Measurements from ENCODE around the gene PLCD1. TPM values are rescaled to one million over a fixed set of nuclear protein-coding genes. Genes with fewer than 3 reads are reported as not detected.

PLCD1 gene
- total RNA-seq, 1 donor from 2014 or later, result 68.5 TPM

DNA sequence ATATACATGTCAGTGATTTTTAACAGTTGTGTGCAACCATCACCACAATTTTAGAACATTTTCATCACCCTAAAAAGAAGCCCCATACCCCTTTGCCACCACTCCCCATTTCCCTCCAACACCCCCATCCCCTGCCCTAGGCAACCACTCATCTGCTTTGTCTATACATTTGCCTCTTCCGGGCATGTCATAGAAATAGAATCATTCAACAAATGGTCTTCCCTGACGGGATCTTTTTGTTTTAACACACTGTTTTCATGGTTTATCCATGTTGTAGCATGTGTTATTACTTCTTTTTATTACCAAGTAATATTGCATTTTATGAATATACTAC, 34.8 kb downstream of the PLCD1 start:
- TF ChIP-seq POLR2AphosphoS5 (IDR thresholded peaks at IDR 0.05; ENCODE audit: insufficient read depth in 1 of 2, low read depth in 1 of 2), result no peak
- no peak for TF ChIP-seq POLR2A (IDR thresholded peaks at IDR 0.05)
- TF ChIP-seq, protein P1, sequence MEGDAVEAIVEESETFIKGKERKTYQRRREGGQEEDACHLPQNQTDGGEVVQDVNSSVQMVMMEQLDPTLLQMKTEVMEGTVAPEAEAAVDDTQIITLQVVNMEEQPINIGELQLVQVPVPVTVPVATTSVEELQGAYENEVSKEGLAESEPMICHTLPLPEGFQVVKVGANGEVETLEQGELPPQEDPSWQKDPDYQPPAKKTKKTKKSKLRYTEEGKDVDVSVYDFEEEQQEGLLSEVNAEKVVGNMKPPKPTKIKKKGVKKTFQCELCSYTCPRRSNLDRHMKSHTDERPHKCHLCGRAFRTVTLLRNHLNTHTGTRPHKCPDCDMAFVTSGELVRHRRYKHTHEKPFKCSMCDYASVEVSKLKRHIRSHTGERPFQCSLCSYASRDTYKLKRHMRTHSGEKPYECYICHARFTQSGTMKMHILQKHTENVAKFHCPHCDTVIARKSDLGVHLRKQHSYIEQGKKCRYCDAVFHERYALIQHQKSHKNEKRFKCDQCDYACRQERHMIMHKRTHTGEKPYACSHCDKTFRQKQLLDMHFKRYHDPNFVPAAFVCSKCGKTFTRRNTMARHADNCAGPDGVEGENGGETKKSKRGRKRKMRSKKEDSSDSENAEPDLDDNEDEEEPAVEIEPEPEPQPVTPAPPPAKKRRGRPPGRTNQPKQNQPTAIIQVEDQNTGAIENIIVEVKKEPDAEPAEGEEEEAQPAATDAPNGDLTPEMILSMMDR (IDR thresholded peaks at IDR 0.05), result no peak
- no peaks in the 10 kb centered on the region for H3K27me3 ChIP-seq
- no peaks in the 10 kb centered on the region for H3K9me3 ChIP-seq
- peak overlapping the region; percentile 86 for H3K27ac ChIP-seq
- peak overlapping the region; percentile 62 to 69 for H3K4me3 ChIP-seq
- H3K4me1 ChIP-seq, result peaks cover 39% of the 10 kb centered on the region
- no peak for DNase-seq (ENCODE audit: extremely low spot score in 2 of 2)
- H3K36me3 ChIP-seq, result no peaks in the 10 kb centered on the region
- intact Hi-C loops (cut with DNase I), result no loop called here

DNA sequence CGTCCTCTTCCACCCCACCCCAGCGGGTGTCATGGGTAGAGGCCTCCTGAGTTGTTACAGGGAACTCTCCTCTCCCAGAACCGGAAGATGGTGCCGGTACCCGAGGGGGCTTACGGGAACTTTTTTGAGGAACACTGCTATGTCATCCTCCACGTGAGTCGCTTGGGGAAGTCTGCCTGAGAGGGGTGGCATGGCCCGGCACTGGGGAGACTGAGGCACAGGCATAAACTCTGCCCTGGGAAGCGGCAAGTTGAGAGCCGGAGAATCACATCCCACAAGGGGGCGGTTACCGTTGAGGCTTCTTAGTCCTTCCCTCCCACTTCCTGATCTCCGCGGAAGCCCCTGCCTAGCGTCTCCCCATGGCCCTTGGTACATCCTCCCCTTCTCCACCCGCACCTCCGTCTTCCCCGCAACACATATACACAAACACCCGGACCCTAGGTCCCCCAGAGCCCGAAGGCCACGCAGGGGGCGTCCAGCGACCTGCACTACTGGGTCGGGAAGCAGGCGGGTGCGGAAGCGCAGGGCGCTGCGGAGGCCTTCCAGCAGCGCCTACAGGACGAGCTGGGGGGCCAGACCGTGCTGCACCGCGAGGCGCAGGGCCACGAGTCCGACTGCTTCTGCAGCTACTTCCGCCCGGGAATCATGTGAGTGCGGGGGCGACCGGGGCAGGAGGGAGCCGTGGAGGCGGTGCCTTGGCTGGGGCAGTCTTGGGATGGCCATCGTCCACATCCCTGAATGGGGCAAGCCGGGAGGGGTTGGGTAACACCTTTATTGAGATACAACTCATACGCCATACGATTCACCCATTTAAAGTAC, 35.4 kb downstream of the PLCD1 start:
- Histone ChIP-seq H3K27ac (peak overlapping the region; percentile 86), H3K4me3 (peak overlapping the region; percentile 62 to 69), H3K36me3 (no peaks in the 10 kb centered on the region), H3K4me1 (peaks cover 39% of the 10 kb centered on the region), H3K9me3 (no peaks in the 10 kb centered on the region), H3K27me3 (no peaks in the 10 kb centered on the region)
- no peak for DNase-seq (ENCODE audit: extremely low spot score in 2 of 2)
- intact Hi-C loops (cut with DNase I), result no loop called here
- TF ChIP-seq, protein P1 (IDR thresholded peaks at IDR 0.05), result no peak
- TF ChIP-seq POLR2A (IDR thresholded peaks at IDR 0.05) (peak in 1 of 2 donors; percentile 43), POLR2AphosphoS5 (IDR thresholded peaks at IDR 0.05; ENCODE audit: insufficient read depth in 1 of 2, low read depth in 1 of 2) (peak; percentile 53 to 93)

DNA sequence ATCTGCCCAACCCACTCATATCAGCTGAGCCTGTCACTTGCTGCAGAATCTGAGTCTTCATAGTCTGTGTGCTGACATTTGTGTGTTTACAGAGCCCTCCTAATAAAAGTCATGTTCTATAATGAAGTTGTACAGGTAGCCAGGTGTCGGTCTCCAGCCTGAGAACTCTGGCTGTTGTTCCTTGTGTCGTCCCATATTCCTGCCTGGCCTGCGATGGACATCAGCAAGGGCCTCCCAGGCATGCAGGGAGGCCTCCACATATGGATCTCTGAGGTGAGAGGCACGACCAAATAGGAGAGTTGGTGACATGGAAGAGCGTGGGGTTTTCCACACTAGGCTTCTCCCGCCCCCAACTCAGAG, 36.0 kb downstream of the PLCD1 start:
- Histone ChIP-seq H3K27ac (peak overlapping the region; percentile 86), H3K4me1 (peaks cover 36% of the 10 kb centered on the region), H3K4me3 (peak overlapping the region; percentile 62 to 69), H3K36me3 (no peaks in the 10 kb centered on the region), H3K9me3 (no peaks in the 10 kb centered on the region), H3K27me3 (no peaks in the 10 kb centered on the region)
- intact Hi-C loops (cut with DNase I), result no loop called here
- TF ChIP-seq POLR2AphosphoS5 (IDR thresholded peaks at IDR 0.05; ENCODE audit: insufficient read depth in 1 of 2, low read depth in 1 of 2) (no peak), POLR2A (IDR thresholded peaks at IDR 0.05) (no peak)
- TF ChIP-seq, protein P1 (IDR thresholded peaks at IDR 0.05), result no peak
- no peak for DNase-seq (ENCODE audit: extremely low spot score in 2 of 2)

DNA sequence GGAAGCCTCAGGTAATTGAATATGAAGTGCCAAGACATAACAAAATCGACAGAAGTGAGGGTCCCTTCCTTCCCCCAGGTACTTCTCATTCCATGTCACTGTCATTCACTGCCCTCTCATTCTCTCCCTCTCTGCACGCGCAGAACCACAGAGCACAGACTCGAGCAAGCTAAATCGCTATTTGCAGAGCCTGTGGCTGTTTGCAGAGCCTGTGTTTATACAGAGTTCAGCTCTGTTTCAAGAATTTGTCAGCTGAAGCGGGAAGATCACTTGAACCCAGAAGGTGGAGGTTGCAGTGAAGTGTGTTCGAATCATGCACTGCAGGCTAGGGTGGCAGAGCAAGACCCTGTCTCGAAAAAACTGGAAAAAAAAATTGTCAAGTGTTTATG, 36.4 kb downstream of the PLCD1 start:
- H3K9me3 ChIP-seq, result no peaks in the 10 kb centered on the region
- intact Hi-C loops (cut with DNase I), result no loop called here
- no peak for TF ChIP-seq POLR2A (IDR thresholded peaks at IDR 0.05)
- TF ChIP-seq POLR2AphosphoS5 (IDR thresholded peaks at IDR 0.05; ENCODE audit: insufficient read depth in 1 of 2, low read depth in 1 of 2), result no peak
- TF ChIP-seq, protein P1 (IDR thresholded peaks at IDR 0.05), result no peak
- no peaks in the 10 kb centered on the region for H3K36me3 ChIP-seq
- H3K4me1 ChIP-seq, result peaks cover 32% of the 10 kb centered on the region
- no peaks in the 10 kb centered on the region for H3K27me3 ChIP-seq
- peak overlapping the region in 1 of 2 donors; percentile 69 for H3K4me3 ChIP-seq
- DNase-seq (ENCODE audit: extremely low spot score in 2 of 2), result no peak
- H3K27ac ChIP-seq, result no peak overlapping the region

All from vagina (tissue), 2 donors.